GM23248 (cell line): ENCODE results near the gene SELL. TPM values are rescaled to one million over a fixed set of nuclear protein-coding genes. Genes with fewer than 3 reads are reported as not detected.

ENCODE experiments used
- DNase-seq: peaks from one replicate; pipeline ENCODE4 v3.0.0-alpha.2; 2015
- H2AFZ ChIP-seq: fragments of 200-600 bp; sonication (generic); 2 replicates; pipeline ENCODE4 v1.6.1; 2016; ENCODE audit warnings: antibody characterized with exemption
- H3F3A ChIP-seq: fragments of 200-600 bp; sonication (generic); 2 replicates; pipeline ENCODE4 v1.6.1; 2016; ENCODE audit warnings: mild to moderate bottlenecking, antibody characterized with exemption, mixed run types; ENCODE audit not compliant: insufficient read depth
- H3K27ac ChIP-seq: fragments of 200-600 bp; sonication (generic); 2 replicates; pipeline ENCODE4 v1.5.1; 2016; ENCODE audit warnings: mild to moderate bottlenecking
- H3K27me3 ChIP-seq: fragments of 200-600 bp; sonication (generic); replicated peaks from 2 replicates; pipeline ENCODE4 v1.6.1; 2016; ENCODE audit warnings: mild to moderate bottlenecking; ENCODE audit not compliant: insufficient read depth
- H3K36me3 ChIP-seq: fragments of 200-600 bp; sonication (generic); 2 replicates; pipeline ENCODE4 v1.6.1; 2016; ENCODE audit warnings: low read depth, mild to moderate bottlenecking
- H3K4me1 ChIP-seq: fragments of 200-600 bp; sonication (generic); 2 replicates; pipeline ENCODE4 v1.6.1; 2016; ENCODE audit warnings: mild to moderate bottlenecking; ENCODE audit not compliant: insufficient read depth
- H3K4me2 ChIP-seq: fragments of 200-600 bp; sonication (generic); one replicate; pipeline ENCODE4 v1.6.1; 2016; ENCODE audit warnings: mild to moderate bottlenecking; ENCODE audit not compliant: unreplicated experiment
- H3K4me3 ChIP-seq: fragments of 200-600 bp; sonication (generic); 2 replicates; pipeline ENCODE4 v1.5.1; 2016; ENCODE audit warnings: mild to moderate bottlenecking
- H3K79me2 ChIP-seq: fragments of 200-600 bp; sonication (generic); 2 replicates; pipeline ENCODE4 v1.6.1; 2016; ENCODE audit warnings: mild to moderate bottlenecking; ENCODE audit not compliant: insufficient read depth
- H3K9ac ChIP-seq: fragments of 200-600 bp; sonication (generic); 2 replicates; pipeline ENCODE4 v1.6.1; 2016; ENCODE audit warnings: mild to moderate bottlenecking
- H3K9me2 ChIP-seq: fragments of 200-600 bp; sonication (generic); 2 replicates; pipeline ENCODE4 v1.6.1; 2016; ENCODE audit warnings: mixed run types, mild to moderate bottlenecking, moderate library complexity; ENCODE audit not compliant: insufficient read depth
- H3K9me3 ChIP-seq: fragments of 200-600 bp; sonication (generic); one replicate; pipeline ENCODE4 v1.6.1; 2017; ENCODE audit warnings: low read depth
- H4K20me1 ChIP-seq: fragments of 200-600 bp; sonication (generic); 2 replicates; pipeline ENCODE4 v1.6.0; 2016; ENCODE audit not compliant: insufficient read depth
- EZH2 ChIP-seq: fragments of 200-600 bp; sonication (generic); IDR thresholded peaks from 2 replicates; pipeline ENCODE4 v1.6.1; 2018; ENCODE audit warnings: antibody characterized with exemption, mild to moderate bottlenecking; ENCODE audit not compliant: insufficient read depth, poor library complexity, severe bottlenecking
- EZH2phosphoT487 ChIP-seq: fragments of 200-600 bp; sonication (generic); IDR thresholded peaks from 2 replicates; pipeline ENCODE4 v1.6.1; 2018; ENCODE audit warnings: antibody characterized with exemption, moderate library complexity, mild to moderate bottlenecking, low read depth; ENCODE audit not compliant: insufficient read depth
- WGBS, 2 experiments: methylation state at CpG; one replicate each; pipeline ENCODE4 v1.1.6; 2015 to 2017; ENCODE audit warnings: low lambda C conversion rate in 2 of 2, low coverage in 1 of 2; ENCODE audit errors: missing lambda C conversion rate in 2 of 2; 5-methylcytosine and 5-hydroxymethylcytosine counted together
- in situ Hi-C: fragments of 300-500 bp; cut with MboI; formaldehyde crosslinking; loops from 2 replicates; pipeline ENCODE4 v1.15.0; 2020
- polyA plus RNA-seq: library from polyadenylated mRNA; unstranded; fragments of >200 nt; fragmentation: Nextera tagmentation; extraction: Ambion mirVana; gene quantifications from 2 replicates; pipeline ENCODE4 v1.2.1, GENCODE V29; 2016
- total RNA-seq: library from RNA; depleted of rRNA; stranded (reverse); fragments of >200 nt; shearing (Covaris generic); gene quantifications from 2 replicates; pipeline ENCODE4 v1.2.3, GENCODE V29; 2014

Gene SELL
- total and polyA plus RNA-seq, 2 experiments from 2014 or later, result not detected

GRCh38 chr1:169733924-169734323 lies 22.5 kb upstream of the SELL start, which contains the start of gene SELE:
Gene SELE (minus strand): TSS chr1:169734079. CDS start chr1:169733612, 467 bp downstream.
- no peaks in the 10 kb centered on the region for H3K36me3 ChIP-seq
- TF ChIP-seq EZH2phosphoT487, result no peak
- H4K20me1 ChIP-seq, result no peaks in the 10 kb centered on the region
- 60 to 70% methylated on average over 7 of the region's 7 CpGs for WGBS, 2 experiments
- no peaks in the 10 kb centered on the region for H3K9me2 ChIP-seq
- no peak within 1 kb of the TSS for H3K4me2 ChIP-seq
- H2AFZ ChIP-seq, result no peak within 1 kb of the TSS
- no peak within 1 kb of the TSS for H3K27ac ChIP-seq
- H3K9ac ChIP-seq, result no peak within 1 kb of the TSS
- H3K4me1 ChIP-seq, result no peaks in the 10 kb centered on the region
- no peak within 1 kb of the TSS for H3K4me3 ChIP-seq
- in situ Hi-C loops, result no loop called here
- H3F3A ChIP-seq, result no peaks in the 10 kb centered on the region
- H3K27me3 ChIP-seq, result peaks cover 55% of the 10 kb centered on the region
- no peaks in the 10 kb centered on the region for H3K9me3 ChIP-seq
- H3K79me2 ChIP-seq, result no peaks in the 10 kb centered on the region
- no peak for DNase-seq

DNA sequence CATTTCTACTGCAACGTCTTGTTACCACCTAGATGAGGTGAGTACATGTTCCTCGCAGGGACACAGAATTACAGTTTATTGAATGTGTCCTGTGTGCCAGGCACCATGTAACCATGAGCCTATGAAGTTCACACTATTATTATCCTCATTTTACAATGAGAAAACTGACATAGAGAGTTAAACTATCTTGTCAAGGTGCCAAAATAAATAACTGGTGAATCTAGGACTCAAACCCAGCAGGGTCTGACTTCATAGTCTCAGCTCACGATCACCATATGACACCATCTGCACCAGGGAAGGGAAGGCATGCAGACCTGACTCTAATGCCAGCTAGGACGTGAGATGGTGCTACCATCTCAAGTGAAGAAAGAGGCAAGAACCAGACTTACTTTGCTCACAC lies 20.0 kb upstream of the SELL start:
- in situ Hi-C loops, result no loop called here
- no peak overlapping the region for H3K27ac ChIP-seq
- no peaks in the 10 kb centered on the region for H3K79me2 ChIP-seq
- peaks cover 53% of the 10 kb centered on the region for H3K27me3 ChIP-seq
- DNase-seq, result no peak
- no peak overlapping the region for H3K4me3 ChIP-seq
- H3K36me3 ChIP-seq, result no peaks in the 10 kb centered on the region
- H3K9ac ChIP-seq, result no peak overlapping the region
- 26 to 27% methylated on average over 4 of the region's 4 CpGs for WGBS, 2 experiments
- TF ChIP-seq EZH2, result no peak
- no peak for TF ChIP-seq EZH2phosphoT487
- no peaks in the 10 kb centered on the region for H3F3A ChIP-seq
- no peaks in the 10 kb centered on the region for H3K4me1 ChIP-seq
- no peaks in the 10 kb centered on the region for H3K9me2 ChIP-seq
- no peaks in the 10 kb centered on the region for H3K9me3 ChIP-seq
- no peaks in the 10 kb centered on the region for H4K20me1 ChIP-seq
- no peak overlapping the region for H2AFZ ChIP-seq
- H3K4me2 ChIP-seq, result no peak overlapping the region

DNA sequence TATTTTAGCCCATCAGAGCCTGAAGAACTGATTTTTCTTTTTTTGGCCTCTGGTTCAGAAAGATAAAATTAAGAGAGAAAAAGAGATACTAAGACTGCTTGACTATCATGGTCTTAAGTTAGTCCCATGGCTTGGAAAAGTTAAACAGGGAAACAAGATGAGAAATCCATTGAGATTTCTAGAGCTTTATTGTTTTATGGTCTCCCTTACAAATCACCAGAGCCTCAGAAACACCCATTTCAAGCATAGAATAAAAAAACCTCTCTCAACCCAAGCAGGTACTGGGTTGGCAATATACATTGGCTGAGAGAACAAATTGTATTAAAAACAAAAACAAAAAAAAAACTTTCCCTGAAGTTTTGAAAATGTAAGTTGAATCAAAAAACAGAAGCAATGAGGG lies 18.6 kb upstream of the SELL start:
- H3K79me2 ChIP-seq, result no peaks in the 10 kb centered on the region
- H3K27me3 ChIP-seq, result peaks cover 40% of the 10 kb centered on the region
- H2AFZ ChIP-seq, result no peak overlapping the region
- no peaks in the 10 kb centered on the region for H3F3A ChIP-seq
- H3K9me2 ChIP-seq, result no peaks in the 10 kb centered on the region
- H3K4me2 ChIP-seq, result no peak overlapping the region
- in situ Hi-C loops, result no loop called here
- H3K4me1 ChIP-seq, result no peaks in the 10 kb centered on the region
- TF ChIP-seq EZH2, result no peak
- no peak for TF ChIP-seq EZH2phosphoT487
- H3K36me3 ChIP-seq, result no peaks in the 10 kb centered on the region
- no peaks in the 10 kb centered on the region for H4K20me1 ChIP-seq
- no peak overlapping the region for H3K27ac ChIP-seq
- no peak for DNase-seq
- H3K9me3 ChIP-seq, result no peaks in the 10 kb centered on the region
- H3K9ac ChIP-seq, result no peak overlapping the region
- no peak overlapping the region for H3K4me3 ChIP-seq

GRCh38 chr1:169727307-169727706 lies 15.9 kb upstream of the SELL start:
- Histone ChIP-seq H3K27me3 (peaks cover 50% of the 10 kb centered on the region), H3K9me3 (no peaks in the 10 kb centered on the region), H3K4me1 (no peaks in the 10 kb centered on the region), H3K4me3 (no peak overlapping the region), H4K20me1 (no peaks in the 10 kb centered on the region), H2AFZ (no peak overlapping the region), H3K27ac (no peak overlapping the region), H3K9ac (no peak overlapping the region), H3K36me3 (no peaks in the 10 kb centered on the region), H3K79me2 (no peaks in the 10 kb centered on the region), H3F3A (no peaks in the 10 kb centered on the region), H3K9me2 (no peaks in the 10 kb centered on the region), H3K4me2 (no peak overlapping the region)
- 66 to 68% methylated on average over 6 of the region's 6 CpGs for WGBS, 2 experiments
- in situ Hi-C loops, result no loop called here
- TF ChIP-seq EZH2phosphoT487 (no peak), EZH2 (no peak)
- no peak for DNase-seq

GRCh38 chr1:169726851-169727250 lies 15.4 kb upstream of the SELL start:
- Histone ChIP-seq H2AFZ (no peak overlapping the region), H3K9me3 (no peaks in the 10 kb centered on the region), H4K20me1 (no peaks in the 10 kb centered on the region), H3K9me2 (no peaks in the 10 kb centered on the region), H3K4me2 (no peak overlapping the region), H3K27ac (no peak overlapping the region), H3K4me3 (no peak overlapping the region), H3K79me2 (no peaks in the 10 kb centered on the region), H3F3A (no peaks in the 10 kb centered on the region), H3K9ac (no peak overlapping the region), H3K36me3 (no peaks in the 10 kb centered on the region), H3K4me1 (no peaks in the 10 kb centered on the region), H3K27me3 (peaks cover 48% of the 10 kb centered on the region)
- TF ChIP-seq EZH2phosphoT487, result no peak
- in situ Hi-C loops, result no loop called here
- DNase-seq, result no peak
- WGBS, 2 experiments, result 49 to 65% methylated on average over 3 of the region's 3 CpGs
